ENCODE measurements around the gene TTBK1.

Gene TTBK1

DNA sequence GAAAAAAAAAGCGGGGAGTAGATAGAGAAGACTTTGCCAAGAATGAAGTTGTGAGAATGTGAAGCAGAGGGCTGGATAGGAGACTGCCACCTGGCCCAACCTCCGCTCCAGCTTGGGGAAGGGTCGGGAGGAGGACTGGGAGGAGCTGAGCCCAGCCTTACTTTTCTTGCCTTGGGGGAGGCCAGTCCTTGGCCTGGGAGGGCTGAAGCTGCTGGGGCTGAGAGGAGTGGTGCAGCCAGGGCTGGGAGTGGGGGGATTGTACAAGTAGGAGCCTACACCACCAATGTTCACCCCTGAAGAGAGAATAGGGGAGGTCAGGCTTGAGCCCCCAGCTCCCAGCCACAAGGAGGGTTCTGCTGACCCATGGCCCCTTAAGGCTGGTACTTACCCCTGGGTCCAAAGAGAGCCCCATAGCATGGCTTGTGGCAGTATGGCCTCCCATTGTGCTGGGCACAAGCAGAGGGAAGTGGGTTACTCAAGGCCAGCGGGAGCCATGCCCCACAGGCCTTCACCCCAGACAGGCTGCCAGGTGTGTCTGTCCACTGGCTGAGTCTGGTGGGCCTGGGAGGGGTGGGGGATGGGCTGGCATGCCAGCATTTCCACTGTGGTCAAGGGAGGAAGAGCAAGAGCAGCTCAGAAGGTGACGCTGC, 64.3 kb downstream of the TTBK1 start:
- no peak for DNase-seq

DNA sequence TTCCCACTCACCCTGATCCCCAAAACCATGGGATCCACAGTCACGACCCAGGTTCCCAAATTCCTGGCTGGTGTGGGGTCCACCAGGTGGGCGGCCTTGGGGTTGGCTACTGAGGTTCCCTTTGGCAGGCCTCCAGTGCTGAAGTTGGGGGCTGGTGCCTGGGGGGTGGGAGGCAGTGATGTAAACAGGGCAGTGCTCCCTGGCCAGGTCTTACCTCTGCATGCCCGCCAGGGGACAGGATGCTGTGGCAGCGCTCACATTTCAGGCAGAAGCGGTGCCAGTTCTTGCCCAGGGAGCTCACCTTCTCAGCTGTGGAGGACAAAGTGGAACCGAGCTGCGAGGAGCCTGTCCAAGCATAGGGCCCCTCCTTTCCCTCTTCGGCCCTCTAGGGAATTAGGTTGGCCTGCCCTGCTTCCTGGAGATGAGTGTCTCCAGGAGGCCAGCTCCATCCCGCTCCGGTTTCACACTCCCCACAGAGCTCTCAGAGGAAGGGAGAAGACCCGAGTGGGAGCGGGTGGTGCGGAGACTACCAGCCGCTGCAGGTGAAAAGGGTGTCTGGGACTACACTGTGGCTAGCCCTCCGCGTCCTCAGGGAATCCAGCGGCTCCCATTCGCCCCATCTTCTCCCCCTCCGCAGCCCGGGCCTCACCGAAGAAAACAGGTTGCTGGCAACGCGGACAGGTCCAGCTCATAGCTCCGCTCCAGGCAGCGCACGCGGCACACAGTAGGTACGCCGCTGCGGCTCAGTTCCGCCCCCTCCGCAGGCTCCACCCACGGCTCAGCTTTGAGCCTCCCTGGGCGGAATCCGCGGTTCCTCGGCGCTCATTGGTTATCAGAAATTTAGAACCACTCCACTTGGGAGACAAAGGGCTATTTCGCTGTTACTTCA, 65.1 kb downstream of the TTBK1 start, which contains the start of gene CRIP3:
Gene CRIP3 (minus strand): TSS at position 726 of the 889 bp plus-strand sequence. CDS start 34 bp downstream, at position 692.
- peak; percentile 66 for DNase-seq

DNA sequence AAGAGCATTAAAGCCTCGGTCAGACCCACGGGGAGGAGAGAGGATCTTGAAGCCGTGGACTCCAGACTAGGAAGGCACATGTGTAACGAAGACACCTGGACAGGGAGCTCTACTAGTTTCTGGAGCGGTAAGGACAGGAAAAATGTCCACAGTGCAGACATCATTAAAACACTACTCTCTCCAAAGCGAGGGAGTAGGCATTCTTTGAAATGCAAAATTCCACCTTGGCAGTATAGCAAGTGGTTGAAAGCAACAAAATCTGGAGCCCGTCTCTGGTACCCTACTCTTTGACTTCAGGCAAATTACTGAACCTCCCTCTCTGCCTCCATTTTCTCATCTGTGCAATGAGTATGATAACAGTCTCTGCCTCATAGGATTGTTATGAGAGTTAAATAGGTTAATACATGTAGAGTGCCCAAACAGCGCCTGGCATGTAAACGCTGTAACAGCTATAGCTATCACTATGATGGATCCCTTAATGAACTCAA, 65.8 kb downstream of the TTBK1 start:
- DNase-seq = no peak

DNA sequence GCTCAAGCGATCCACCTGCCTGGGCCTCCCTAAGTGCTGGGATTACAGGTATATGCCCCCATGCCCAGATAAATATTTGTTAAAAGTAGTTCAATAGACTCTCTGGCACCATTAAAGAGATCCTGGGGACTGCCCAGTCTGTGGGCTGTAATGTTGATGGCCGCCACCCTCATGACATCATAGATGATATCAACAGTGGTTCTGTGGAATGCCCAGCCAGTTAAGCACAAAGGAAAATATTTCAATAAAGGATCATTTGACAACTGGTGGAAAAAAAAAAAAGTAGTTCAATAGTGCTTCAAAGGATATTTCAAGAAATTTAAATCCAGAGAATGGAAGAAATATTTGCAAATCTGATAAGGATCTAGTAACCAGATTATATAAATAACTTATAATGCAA, 66.9 kb downstream of the TTBK1 start:
- no peak for DNase-seq

DNA sequence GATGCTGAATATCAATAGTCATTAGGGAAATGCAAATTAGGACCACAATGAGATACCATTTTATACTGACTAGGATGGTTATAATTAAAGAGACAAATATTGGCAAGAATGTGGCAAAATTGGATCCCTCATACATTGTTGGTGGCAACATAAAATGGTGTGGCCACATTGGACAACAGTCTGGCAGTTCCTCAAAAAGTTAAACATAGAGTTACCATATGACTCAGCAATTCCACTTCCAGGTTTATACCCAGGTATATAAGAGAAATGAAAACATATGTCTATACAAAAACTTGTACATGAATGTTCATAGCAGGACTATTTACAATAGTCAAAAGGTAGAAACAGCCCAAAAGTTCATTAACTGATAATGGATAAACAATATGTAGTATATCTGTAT, 67.3 kb downstream of the TTBK1 start:
- DNase-seq = no peak

DNA sequence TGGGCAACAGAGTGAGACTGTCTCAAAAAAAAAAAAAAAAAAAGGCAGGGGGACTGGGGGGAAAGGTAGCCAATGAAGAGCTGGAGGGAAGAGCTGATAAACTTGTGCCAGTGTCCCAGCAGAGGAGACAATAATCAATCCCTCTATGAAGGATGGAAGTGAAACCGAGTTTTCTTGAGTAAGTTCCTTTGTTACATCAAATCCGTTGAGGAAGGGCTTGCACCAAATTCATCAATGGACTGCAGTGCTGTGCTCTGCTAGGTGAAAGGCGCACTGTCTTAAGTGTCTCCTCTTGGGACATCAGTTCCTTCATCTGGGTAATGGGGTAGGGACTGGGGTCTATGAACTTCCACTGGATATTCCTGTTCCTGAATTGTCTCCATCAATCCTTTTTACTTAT, 68.4 kb downstream of the TTBK1 start:
- no peak for DNase-seq

DNA sequence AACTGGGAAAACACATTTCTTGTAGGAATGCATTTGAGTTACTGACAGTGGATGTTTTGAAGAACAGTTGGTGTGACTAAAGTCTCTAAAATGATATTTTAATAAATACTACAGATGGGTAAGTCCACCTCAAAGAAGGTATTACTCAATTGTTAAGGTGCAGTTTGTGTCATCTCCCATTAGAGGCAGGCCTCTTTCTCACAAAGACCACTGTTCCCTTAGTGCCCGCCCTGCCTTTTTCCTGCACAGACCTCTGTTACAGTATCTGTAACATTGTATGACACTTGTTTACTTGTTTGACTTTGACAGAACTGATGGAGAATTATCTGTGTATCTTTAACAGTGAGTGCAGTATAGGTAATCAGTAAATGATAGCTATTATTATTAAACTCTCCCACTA, 70.5 kb downstream of the TTBK1 start:
- no peak for DNase-seq

DNA sequence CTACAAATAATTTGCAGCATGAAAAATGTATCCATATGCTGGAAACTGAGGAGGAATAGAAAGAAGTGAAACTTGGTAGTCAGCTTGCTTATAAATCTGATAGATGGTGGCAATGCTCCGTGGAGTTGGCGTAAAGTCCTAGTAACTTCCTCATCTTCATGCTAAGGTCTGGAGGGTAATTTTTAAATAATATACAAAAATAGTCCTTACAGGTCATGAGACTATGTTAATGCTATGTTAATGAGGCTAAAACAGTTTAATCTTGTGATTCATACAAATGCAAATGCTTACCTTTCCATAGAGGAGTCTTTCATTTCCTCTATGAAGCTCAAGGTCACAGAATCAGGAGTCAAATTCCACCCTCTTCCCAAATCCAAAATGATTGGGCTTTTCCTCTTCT, 74.7 kb downstream of the TTBK1 start:
- DNase-seq = no peak

DNA sequence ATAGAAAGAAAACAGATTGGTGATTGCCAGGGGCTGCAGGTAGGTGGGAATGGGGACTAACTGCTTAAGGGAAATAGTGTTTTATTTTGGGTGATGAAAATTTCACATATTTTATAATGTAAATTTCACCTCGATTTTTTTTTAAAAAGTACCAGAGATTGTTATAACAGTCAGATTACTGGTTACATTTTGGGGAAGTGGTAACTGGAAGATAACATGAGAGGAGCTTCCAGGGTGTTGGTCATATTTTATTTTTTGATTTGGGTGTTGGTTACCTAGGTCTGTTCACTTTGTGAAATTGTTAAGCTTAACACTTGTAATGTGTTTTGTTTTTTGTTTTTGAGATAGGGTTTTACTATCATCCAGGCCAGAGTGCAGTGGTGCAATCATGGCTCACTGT, 82.6 kb downstream of the TTBK1 start:
- no peak for DNase-seq

DNA sequence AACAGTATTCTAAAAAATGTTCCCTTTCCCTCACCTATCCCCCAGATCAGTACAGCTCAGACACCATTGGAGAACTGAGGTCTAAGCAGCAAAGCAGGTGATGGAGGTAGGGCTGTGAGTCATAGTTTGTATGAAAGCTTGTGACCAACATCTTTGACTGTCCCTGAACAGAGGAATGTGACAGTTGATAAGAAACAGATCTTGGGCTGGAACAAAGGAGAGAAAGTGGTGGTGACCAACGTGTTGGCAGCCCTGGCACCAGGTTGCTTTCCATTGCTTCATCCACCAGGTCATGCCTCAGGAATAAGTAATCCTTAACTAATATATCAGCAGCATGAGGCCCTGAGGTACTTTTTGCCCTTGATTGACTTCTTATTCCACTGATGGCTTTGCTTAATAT, 85.2 kb downstream of the TTBK1 start:
- no peak for DNase-seq

DNA sequence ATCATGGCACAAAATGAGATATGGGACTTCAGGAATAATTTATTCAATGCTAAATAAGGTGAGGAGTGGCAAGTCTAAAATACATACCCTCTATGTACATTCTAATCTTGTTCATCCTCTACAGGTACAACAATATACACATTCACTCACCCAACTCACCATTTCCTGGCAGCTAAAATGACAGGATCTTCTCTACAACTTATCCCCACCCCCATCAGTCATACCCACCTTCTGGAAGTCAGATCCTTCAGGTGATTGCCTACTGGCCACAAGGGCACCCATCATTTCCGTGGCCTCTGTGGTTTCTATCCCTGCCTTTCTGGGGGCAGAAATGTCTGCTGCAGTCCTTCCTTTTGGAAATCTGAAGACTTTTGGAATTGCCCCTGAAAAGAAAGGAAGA, 88.2 kb downstream of the TTBK1 start:
- DNase-seq = no peak

DNA sequence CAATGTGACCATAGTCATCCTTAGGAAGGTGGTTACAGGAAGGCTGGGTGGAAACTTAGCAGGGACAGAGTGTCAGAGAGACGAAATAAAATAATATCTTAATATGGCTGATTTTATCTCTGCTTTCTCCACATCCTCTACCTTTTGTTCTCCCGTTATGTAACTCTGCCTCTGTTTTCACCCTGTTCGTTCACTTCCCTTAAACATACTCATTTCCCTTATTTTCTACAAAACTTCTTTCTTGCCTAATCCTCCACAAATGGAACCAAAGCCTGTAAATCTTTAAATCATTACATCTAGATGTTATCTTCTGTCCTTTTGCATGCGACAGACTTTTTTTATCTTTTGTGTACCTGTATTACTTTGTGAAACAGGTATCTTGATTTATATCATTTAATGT, 88.6 kb downstream of the TTBK1 start:
- DNase-seq = no peak

DNA sequence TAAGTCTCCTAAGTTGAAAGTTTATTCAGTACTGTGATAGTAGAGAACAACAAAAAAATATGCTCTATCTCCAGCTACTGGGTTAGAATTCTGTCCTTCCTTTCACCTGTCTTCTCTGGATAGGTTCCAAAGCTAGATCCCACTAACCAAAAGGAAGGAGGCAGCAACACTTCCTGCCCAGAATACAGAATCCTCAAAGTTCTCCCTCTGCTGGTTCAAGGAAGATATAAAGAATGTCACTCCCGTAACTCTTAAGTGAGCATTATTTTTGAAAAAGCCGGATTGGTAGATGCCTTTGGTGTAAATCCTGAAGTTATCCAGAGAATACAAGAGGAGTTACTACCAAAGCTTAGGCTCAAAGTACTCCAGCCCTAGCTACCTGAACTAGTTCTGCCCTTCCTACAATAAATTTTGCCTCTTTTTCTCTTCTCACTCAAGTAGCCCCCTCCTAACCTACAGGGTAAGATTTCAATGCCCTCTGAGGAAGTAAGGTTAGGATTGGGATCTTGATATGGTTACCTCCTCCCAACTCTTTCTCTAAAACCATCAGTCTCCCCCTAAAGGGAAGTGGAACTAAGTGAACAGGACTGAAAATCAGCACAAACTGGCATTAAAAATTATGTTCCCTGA, 91.3 kb downstream of the TTBK1 start:
- DNase-seq = no peak

DNA sequence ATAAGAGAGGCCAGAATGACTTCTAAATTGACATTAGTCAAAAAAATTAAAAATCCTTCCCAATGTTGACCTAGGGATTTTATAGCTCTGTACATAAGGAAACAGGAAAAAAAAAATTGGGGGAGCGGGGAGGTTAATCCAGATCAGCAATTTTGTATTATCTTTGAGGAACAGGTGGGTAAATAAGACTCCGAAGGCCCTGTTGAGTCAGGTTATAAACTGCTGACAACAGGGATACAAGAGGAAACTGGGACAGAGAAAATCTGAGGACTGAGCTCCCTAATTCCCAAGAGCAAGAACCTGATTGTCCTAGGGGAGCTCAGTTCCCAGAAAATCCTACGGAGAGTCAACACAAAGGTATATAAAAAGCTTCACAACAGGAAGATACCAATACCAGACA, 92.2 kb downstream of the TTBK1 start:
- peak; percentile 20 for DNase-seq

DNA sequence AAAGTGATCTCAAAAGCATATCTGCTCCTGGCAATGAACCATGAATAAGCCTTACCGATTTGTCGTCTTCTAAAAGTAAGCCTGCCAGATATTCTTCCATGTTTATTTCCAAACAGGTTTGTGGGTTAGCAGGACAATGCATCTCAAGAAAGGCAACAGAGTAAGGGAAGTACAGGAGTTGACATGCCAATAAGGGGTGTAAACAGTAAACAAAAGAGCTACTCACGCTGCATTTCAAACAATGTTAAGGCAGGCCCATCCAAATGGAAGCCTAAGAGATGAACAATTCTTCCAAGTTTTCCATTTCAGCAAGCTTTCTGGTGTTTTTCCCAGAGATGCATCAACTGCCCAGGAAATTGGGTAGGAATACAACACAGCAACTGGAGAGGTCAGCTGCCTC, 93.1 kb downstream of the TTBK1 start:
- no peak for DNase-seq

Measured in NCI-H748 treated with DMSO at 0.1 percent for 48 hours (cell line).